HEK293 (cell line): ENCODE data around the gene PLCB1.

Experiments
- CTCF ChIA-PET: fragments of 350-600 bp; formaldehyde crosslinking; extraction: SDS; loops from one replicate; lab custom pipeline; 2021; ENCODE audit warnings: antibody characterized with exemption; lab: Yijun Ruan, JAX
- POLR2A ChIA-PET: fragments of 300-600 bp; formaldehyde crosslinking; extraction: SDS; loops from one replicate; lab custom pipeline; 2020; ENCODE audit warnings: antibody characterized with exemption, inconsistent platforms; lab: Yijun Ruan, JAX
- H3K27ac ChIP-seq: fragments of 200-500 bp; sonication (Bioruptor generic); 2 replicates; pipeline ENCODE4 v1.5.1; 2014; ENCODE audit warnings: low read depth, low read length, control low read depth, inconsistent platforms; ENCODE audit errors: extremely low read depth
- H3K36me3 ChIP-seq, 2 experiments: fragments of 200-500 bp in 1 of 2; sonication (Bioruptor generic) in 1 of 2; 1 replicate in 1 of 2; 2 replicates in 1 of 2; pipeline ENCODE4 v1.5.1; 2014 to 2017; ENCODE audit warnings: inconsistent platforms in 2 of 2, low read length in 2 of 2; ENCODE audit not compliant: control insufficient read depth in 2 of 2, insufficient read depth in 1 of 2
- H3K4me1 ChIP-seq: fragments of 200-500 bp; sonication (Bioruptor generic); 2 replicates; pipeline ENCODE4 v1.5.1; 2014; ENCODE audit warnings: mild to moderate bottlenecking, low read length, inconsistent platforms; ENCODE audit not compliant: control insufficient read depth, insufficient read depth
- H3K4me3 ChIP-seq: 2 replicates; pipeline ENCODE4 v1.5.1; 2011; ENCODE audit warnings: low read depth, mild to moderate bottlenecking, control low read depth, low read length, moderate library complexity
- H3K9me3 ChIP-seq: fragments of 200-500 bp; sonication (Bioruptor generic); 2 replicates; pipeline ENCODE4 v1.5.1; 2014; ENCODE audit warnings: low read depth, low read length, inconsistent platforms; ENCODE audit not compliant: control insufficient read depth, insufficient read depth
- ATF2 ChIP-seq: fragments of 450-650 bp; formaldehyde crosslinking; IDR thresholded peaks from 2 replicates; pipeline ENCODE4 v1.5.1; 2016; ENCODE audit warnings: missing biosample characterization, missing genetic modification characterization, low read depth
- FEZF1 ChIP-seq: fragments of 450-650 bp; formaldehyde crosslinking; IDR thresholded peaks from 2 replicates; pipeline ENCODE4 v1.5.1; 2016; ENCODE audit warnings: missing biosample characterization, missing genetic modification characterization
- GFI1B ChIP-seq: fragments of 450-650 bp; formaldehyde crosslinking; IDR thresholded peaks from 2 replicates; pipeline ENCODE4 v1.5.1; 2016; ENCODE audit warnings: missing biosample characterization, missing genetic modification characterization
- GLI2 ChIP-seq: fragments of 450-650 bp; formaldehyde crosslinking; IDR thresholded peaks from 2 replicates; pipeline ENCODE4; 2017; ENCODE audit warnings: missing biosample characterization, missing genetic modification characterization, low read depth, borderline replicate concordance
- HIC1 ChIP-seq: fragments of 450-650 bp; formaldehyde crosslinking; IDR thresholded peaks from 2 replicates; pipeline ENCODE4 v1.5.1; 2016; ENCODE audit warnings: missing biosample characterization, missing genetic modification characterization
- KLF1 ChIP-seq: fragments of 450-650 bp; formaldehyde crosslinking; IDR thresholded peaks from 2 replicates; pipeline ENCODE4 v1.5.1; 2016; ENCODE audit warnings: missing biosample characterization, missing genetic modification characterization
- MYNN ChIP-seq: fragments of 450-650 bp; formaldehyde crosslinking; IDR thresholded peaks from 2 replicates; pipeline ENCODE4 v1.5.1; 2016; ENCODE audit warnings: missing biosample characterization, missing genetic modification characterization, borderline replicate concordance
- OVOL3 ChIP-seq: fragments of 450-650 bp; formaldehyde crosslinking; IDR thresholded peaks from 2 replicates; pipeline ENCODE4 v1.5.1; 2016; ENCODE audit warnings: missing biosample characterization, missing genetic modification characterization
- PRDM1 ChIP-seq: fragments of 450-650 bp; formaldehyde crosslinking; IDR thresholded peaks from 2 replicates; pipeline ENCODE4; 2016; ENCODE audit warnings: missing biosample characterization, missing genetic modification characterization
- SCRT1 ChIP-seq: fragments of 450-650 bp; formaldehyde crosslinking; IDR thresholded peaks from 2 replicates; pipeline ENCODE4 v1.5.1; 2016; ENCODE audit warnings: missing biosample characterization, missing genetic modification characterization, borderline replicate concordance
- SCRT2 ChIP-seq: fragments of 450-650 bp; formaldehyde crosslinking; IDR thresholded peaks from 2 replicates; pipeline ENCODE4 v1.5.1; 2016; ENCODE audit warnings: missing biosample characterization, missing genetic modification characterization
- SETDB1 ChIP-seq: IDR thresholded peaks from one replicate; pipeline ENCODE4 v1.6.1; 2017; ENCODE audit warnings: mild to moderate bottlenecking, low read length, moderate library complexity, mixed read lengths; ENCODE audit not compliant: insufficient read length
- SP7 ChIP-seq: fragments of 450-650 bp; formaldehyde crosslinking; IDR thresholded peaks from 2 replicates; pipeline ENCODE4 v1.5.1; 2016; ENCODE audit warnings: missing biosample characterization, missing genetic modification characterization
- TRIM28 ChIP-seq: IDR thresholded peaks from 2 replicates; pipeline ENCODE4 v1.6.1; 2011; ENCODE audit warnings: low read length, control low read depth, borderline replicate concordance
- ZBTB48 ChIP-seq: fragments of 450-650 bp; formaldehyde crosslinking; IDR thresholded peaks from 2 replicates; pipeline ENCODE4 v1.5.1; 2016; ENCODE audit warnings: missing biosample characterization, missing genetic modification characterization
- ZNF112 ChIP-seq: fragments of 450-650 bp; formaldehyde crosslinking; IDR thresholded peaks from 2 replicates; pipeline ENCODE4 v1.5.0; 2017; ENCODE audit warnings: missing biosample characterization, missing genetic modification characterization
- ZNF146 ChIP-seq: fragments of 450-650 bp; formaldehyde crosslinking; IDR thresholded peaks from 2 replicates; pipeline ENCODE4 v1.5.1; 2016; ENCODE audit warnings: missing biosample characterization, missing genetic modification characterization
- ZNF324 ChIP-seq: fragments of 450-650 bp; formaldehyde crosslinking; IDR thresholded peaks from 2 replicates; pipeline ENCODE4 v1.5.1; 2016; ENCODE audit warnings: missing biosample characterization, missing genetic modification characterization
- ZNF449 ChIP-seq: fragments of 450-650 bp; formaldehyde crosslinking; IDR thresholded peaks from 2 replicates; pipeline ENCODE4 v1.5.1; 2017; ENCODE audit warnings: missing biosample characterization, mild to moderate bottlenecking, missing genetic modification characterization, moderate library complexity
- ZNF48 ChIP-seq: fragments of 450-650 bp; formaldehyde crosslinking; IDR thresholded peaks from 2 replicates; pipeline ENCODE4 v1.5.1; 2016; ENCODE audit warnings: missing biosample characterization, missing genetic modification characterization
- ZNF549 ChIP-seq: fragments of 450-650 bp; IDR thresholded peaks from 2 replicates; pipeline ENCODE4 v1.5.1; 2018; ENCODE audit warnings: missing biosample characterization, missing genetic modification characterization, mild to moderate bottlenecking, inconsistent platforms, moderate library complexity
- ZNF600 ChIP-seq: fragments of 450-650 bp; formaldehyde crosslinking; IDR thresholded peaks from 2 replicates; pipeline ENCODE4 v1.5.1; 2016; ENCODE audit warnings: missing biosample characterization, missing genetic modification characterization
- ZNF626 ChIP-seq: fragments of 450-650 bp; sonication (Bioruptor Pico); formaldehyde crosslinking; IDR thresholded peaks from 2 replicates; pipeline ENCODE4 v1.5.1; 2018; ENCODE audit warnings: missing biosample characterization, missing genetic modification characterization, inconsistent platforms
- ZNF639 ChIP-seq: fragments of 450-650 bp; formaldehyde crosslinking; IDR thresholded peaks from 2 replicates; pipeline ENCODE4 v1.5.1; 2016; ENCODE audit warnings: missing biosample characterization, missing genetic modification characterization
- ZNF701 ChIP-seq: fragments of 450-650 bp; formaldehyde crosslinking; IDR thresholded peaks from 2 replicates; pipeline ENCODE4 v1.5.1; 2016; ENCODE audit warnings: missing biosample characterization, missing genetic modification characterization
- ZNF785 ChIP-seq: fragments of 450-650 bp; formaldehyde crosslinking; IDR thresholded peaks from 2 replicates; pipeline ENCODE4 v1.5.1; 2016; ENCODE audit warnings: missing biosample characterization, missing genetic modification characterization
- ZSCAN30 ChIP-seq: fragments of 450-650 bp; IDR thresholded peaks from 2 replicates; pipeline ENCODE4 v1.5.1; 2018; ENCODE audit warnings: missing biosample characterization, mild to moderate bottlenecking, missing genetic modification characterization, moderate library complexity

Gene PLCB1

GRCh38 chr20:8639112-8639778 is 507.2 kb downstream of the PLCB1 start (continued):
- TF ChIP-seq ZNF600, result peak; percentile 53; the same call in 1 of the 2 replicates
- no peak for TF ChIP-seq HIC1
- TF ChIP-seq SCRT2 (tag by site-specific recombination), result peak; percentile 62
- no peak for TF ChIP-seq ZNF324 (tag by site-specific recombination)
- peak; percentile 45 for TF ChIP-seq SETDB1
- no peak for TF ChIP-seq SCRT1 (tag by site-specific recombination)
- TF ChIP-seq FEZF1, result 0 out of 2 replicates have a peak, but pooled peaks have one; percentile 20
- no peak; the same call in 1 of the 2 replicates for TF ChIP-seq TRIM28
- no peak for TF ChIP-seq ZNF639 (tag by site-specific recombination)
- no peak for TF ChIP-seq KLF1 (tag by site-specific recombination)
- no peak for TF ChIP-seq ZNF701 (tag by site-specific recombination)
- TF ChIP-seq SP7 (tag by site-specific recombination), result no peak
- TF ChIP-seq ZBTB48 (tag by site-specific recombination), result peak; percentile 72
- TF ChIP-seq, all 188 proteins: peak for 9

- H3K27ac ChIP-seq, result no peak overlapping the region
- CTCF ChIA-PET, result no interaction called here
- no peak overlapping the region for H3K4me3 ChIP-seq
- TF ChIP-seq MYNN (tag by site-specific recombination) (no peak), OVOL3 (tag by site-specific recombination) (no peak), ZNF549 (tag by site-specific recombination) (no peak), ZNF600 (no peak), ATF2 (no peak), ZNF146 (tag by site-specific recombination) (no peak), ZNF449 (tag by site-specific recombination) (no peak), ZNF785 (tag by site-specific recombination) (no peak), PRDM1 (tag by site-specific recombination) (no peak), ZNF626 (no peak), ZSCAN30 (no peak), ZNF48 (tag by site-specific recombination) (no peak), GFI1B (tag by site-specific recombination) (no peak), ZNF112 (no peak), KLF1 (tag by site-specific recombination) (no peak), GLI2 (tag by site-specific recombination) (no peak)
- H3K36me3 ChIP-seq, result no peaks in the 10 kb centered on the region
- peaks cover 5% of the 10 kb centered on the region; the same call in 1 of the 2 replicates for H3K4me1 ChIP-seq
- POLR2A ChIA-PET, result no interaction called here
- H3K9me3 ChIP-seq, result no peaks in the 10 kb centered on the region
Measured at GRCh38 chr20:8640461-8640860, 508.4 kb downstream of the PLCB1 start.
